OCI-LY7 (cell line): ENCODE data around the gene NFIX.
"Not testable (repeated sequence)": the region's sequence is repeated elsewhere in the genome, so short reads cannot be mapped to it uniquely, and the experiment has no call there.

ENCODE experiments used
- CTCF ChIP-seq: fragments of 200-600 bp; sonication (generic); conservative IDR thresholded peaks from 2 replicates; pipeline ENCODE4 v1.5.1; 2014; ENCODE audit warnings: mild to moderate bottlenecking, antibody characterized with exemption, low read length, moderate library complexity, mixed read lengths
- EZH2phosphoT487 ChIP-seq: fragments of 200-600 bp; sonication (generic); IDR thresholded peaks from 2 replicates; pipeline ENCODE4 v1.6.1; 2018; ENCODE audit warnings: low read depth, borderline replicate concordance, mild to moderate bottlenecking, mixed run types, antibody characterized with exemption, low read length, moderate library complexity, mixed read lengths

GRCh38 chr19:12957389-12957952 lies 37.8 kb upstream of the NFIX start:
- TF ChIP-seq CTCF, EZH2phosphoT487: not testable (repeated sequence)
